ENCODE data around the gene CDPF1.

DNA sequence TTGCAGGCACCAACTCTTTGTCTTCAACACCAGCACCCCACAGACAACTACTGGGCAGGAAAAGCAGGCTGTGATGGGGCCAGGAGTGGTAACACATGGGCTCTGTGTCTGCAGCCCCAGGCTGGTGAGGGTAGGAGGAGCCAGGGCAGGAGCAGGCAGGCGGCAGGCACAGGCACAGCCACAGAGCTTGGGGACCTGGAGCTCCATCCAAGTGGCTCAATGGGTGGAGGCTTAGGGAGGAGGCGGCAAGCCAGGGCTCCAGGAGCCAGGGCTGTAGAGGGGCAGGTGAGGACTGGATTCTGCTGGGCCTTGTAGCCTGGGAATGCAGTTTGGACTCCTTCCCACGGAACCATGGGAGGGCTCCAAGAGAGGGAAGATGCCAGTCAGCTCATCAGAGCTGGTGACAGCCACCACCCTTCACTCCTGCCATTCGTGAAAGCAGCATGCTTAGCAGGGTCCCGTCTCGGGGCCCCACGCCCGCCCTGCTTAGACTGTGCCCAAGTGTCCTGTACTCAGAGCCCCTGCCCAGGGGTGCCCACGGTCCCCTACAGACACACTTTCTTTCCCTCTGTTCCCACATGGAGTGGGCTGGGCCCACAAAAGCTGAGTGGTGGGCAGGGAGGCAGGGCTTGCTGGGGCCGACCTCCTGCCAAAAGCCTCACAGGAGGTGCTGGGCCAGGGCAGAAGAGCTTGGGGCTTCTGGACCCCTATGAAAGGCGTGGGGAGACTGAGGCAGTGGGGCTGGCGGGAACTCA lies 30.1 kb upstream of the CDPF1 start:
- TF ChIP-seq, protein P1, sequence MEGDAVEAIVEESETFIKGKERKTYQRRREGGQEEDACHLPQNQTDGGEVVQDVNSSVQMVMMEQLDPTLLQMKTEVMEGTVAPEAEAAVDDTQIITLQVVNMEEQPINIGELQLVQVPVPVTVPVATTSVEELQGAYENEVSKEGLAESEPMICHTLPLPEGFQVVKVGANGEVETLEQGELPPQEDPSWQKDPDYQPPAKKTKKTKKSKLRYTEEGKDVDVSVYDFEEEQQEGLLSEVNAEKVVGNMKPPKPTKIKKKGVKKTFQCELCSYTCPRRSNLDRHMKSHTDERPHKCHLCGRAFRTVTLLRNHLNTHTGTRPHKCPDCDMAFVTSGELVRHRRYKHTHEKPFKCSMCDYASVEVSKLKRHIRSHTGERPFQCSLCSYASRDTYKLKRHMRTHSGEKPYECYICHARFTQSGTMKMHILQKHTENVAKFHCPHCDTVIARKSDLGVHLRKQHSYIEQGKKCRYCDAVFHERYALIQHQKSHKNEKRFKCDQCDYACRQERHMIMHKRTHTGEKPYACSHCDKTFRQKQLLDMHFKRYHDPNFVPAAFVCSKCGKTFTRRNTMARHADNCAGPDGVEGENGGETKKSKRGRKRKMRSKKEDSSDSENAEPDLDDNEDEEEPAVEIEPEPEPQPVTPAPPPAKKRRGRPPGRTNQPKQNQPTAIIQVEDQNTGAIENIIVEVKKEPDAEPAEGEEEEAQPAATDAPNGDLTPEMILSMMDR (IDR thresholded peaks at IDR 0.05) = no peak
- TF ChIP-seq EZH2 (IDR thresholded peaks at IDR 0.05) = no peak

Data from neural progenitor cell (in vitro differentiated cells).